NCI-H345 (cell line): ENCODE results near the gene PRKAA2.

Experiments used
- DNase-seq: peaks from one replicate; lab custom pipeline; 2025; lab: John Stamatoyannopoulos, UW

PRKAA2 gene

DNA sequence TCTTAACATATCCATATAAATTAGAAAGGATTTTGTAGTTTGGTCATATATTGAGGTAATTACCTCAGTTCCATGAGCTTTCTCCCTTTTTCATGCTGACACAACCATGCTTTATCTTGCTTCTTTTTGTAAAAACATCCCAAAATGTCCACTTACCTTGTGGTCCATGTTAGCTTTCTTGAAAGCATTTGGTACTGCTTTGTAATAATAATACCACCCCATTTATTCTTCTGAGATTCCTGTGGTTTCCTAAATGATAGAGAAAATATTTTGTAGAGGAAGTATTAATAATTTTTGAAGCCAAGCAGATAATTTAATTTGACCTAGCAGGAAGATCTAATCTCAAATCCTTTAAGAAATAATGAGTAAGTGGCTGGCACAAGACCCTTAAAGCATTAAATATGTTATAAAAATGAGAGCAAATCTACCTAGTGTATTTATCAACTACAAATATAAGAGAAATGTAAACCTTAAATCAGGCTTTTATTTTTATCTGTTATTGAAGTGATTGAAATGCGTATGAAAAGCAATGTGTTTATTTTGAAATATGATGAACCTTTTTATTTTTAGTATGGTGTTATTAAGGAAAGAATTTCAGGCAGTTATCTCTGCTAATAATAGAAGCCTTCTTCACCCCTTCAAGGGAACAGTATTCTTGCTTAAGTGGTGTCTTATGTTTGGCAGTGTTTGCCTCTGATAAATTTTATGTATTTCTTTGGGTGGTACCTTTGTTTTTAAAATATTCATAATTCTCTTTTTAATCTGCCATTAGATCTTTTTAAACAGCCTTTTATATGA, 9.2 kb downstream of the PRKAA2 start:
- no peak for DNase-seq

DNA sequence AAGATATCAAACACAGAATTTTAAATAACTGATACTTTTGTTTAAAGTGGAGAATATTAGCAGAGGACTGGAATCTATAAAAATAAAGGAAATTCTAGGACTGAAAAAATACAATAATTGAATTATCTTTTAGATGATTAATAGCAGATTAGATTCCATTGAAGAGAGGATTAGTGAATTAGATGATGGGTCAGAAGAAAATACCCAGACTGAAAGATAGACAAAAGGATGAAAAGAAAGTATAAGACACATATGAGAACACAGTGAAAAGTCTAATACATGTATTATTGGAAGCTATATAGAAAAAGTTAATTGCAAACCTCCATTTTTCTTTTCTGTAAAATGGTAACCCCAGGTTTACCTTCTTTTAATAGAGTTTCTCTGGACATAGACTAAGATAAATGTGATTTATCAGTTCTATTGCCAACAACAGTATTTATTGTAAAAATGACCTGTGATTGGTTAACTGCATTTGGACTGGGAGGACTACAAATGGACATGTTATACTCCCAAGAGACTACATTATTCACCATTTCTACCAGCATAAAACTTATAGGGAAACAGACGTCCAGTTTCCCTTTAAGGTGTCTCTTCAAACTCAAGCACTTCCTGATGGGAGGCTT, 11.0 kb downstream of the PRKAA2 start:
- no peak for DNase-seq

- DNase-seq, result no peak
These were observed 13.1 kb downstream of the PRKAA2 start for GRCh38 chr1:56658254-56658653.

DNA sequence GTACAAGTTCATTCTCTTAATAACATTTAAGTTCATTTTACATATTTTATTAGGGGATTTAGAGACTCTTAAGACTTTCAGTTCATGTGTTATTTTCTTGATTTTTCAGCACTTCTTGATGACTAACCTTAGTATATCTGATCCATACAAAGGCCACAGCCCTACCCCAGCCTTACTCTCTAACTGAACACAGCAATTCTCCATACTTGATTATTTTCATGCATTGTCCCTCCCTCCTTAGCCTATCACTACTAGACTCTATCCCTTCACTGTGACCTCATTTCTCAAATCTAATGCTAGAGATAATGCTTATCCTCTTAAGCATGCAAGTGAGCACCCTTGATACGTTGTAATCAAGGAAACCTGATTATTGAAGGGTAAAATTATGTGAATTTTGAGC, 15.2 kb downstream of the PRKAA2 start:
- DNase-seq, result no peak

DNA sequence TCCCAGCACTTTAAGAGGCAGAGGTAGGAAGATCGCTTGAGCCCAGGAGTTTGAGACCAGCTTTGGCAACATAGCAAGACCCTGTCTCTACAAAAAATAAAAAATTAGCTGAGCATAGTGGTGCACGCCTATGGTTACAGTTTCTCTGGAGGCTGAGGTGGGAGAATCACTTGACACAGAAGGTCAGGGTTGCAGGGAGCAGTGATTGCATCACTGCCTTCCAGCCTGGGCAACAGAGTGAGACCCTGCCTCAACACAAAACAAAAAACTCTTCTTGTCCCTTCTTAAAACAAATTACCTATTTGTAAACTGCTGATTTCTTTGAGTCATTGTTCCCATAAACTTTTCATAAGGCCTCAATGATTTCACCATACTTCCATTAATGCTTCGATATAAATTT, 18.7 kb downstream of the PRKAA2 start:
- no peak for DNase-seq

DNA sequence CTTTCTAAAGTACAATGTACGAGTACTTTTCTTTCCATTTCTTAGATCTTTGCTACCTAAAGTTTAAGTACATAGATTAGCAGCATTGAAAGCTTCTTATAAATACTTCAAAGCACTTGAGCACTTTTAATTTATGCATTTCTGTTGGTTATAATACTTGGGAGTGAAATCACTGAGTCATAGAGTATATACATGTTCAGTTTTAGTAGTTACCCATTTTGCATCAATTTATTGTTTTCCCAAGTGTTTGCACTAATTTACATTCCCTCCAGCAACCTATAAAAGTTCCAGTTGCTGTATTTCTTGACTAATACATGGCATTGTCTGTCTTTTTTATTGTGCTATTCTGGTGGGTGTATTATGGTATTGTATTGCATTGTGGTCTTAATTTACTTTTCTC, 20.3 kb downstream of the PRKAA2 start:
- DNase-seq, result no peak

- DNase-seq, result no peak
These were observed 21.0 kb downstream of the PRKAA2 start for GRCh38 chr1:56666112-56666608.

- no peak for DNase-seq
These were observed 25.2 kb downstream of the PRKAA2 start for GRCh38 chr1:56670350-56670749.

GRCh38 chr1:56671085-56671484, 26.0 kb downstream of the PRKAA2 start:
- DNase-seq, result no peak

- no peak for DNase-seq
These were observed 26.4 kb downstream of the PRKAA2 start for GRCh38 chr1:56671542-56671941.

- DNase-seq, result no peak
These were observed 27.5 kb downstream of the PRKAA2 start for GRCh38 chr1:56672579-56672978.

DNA sequence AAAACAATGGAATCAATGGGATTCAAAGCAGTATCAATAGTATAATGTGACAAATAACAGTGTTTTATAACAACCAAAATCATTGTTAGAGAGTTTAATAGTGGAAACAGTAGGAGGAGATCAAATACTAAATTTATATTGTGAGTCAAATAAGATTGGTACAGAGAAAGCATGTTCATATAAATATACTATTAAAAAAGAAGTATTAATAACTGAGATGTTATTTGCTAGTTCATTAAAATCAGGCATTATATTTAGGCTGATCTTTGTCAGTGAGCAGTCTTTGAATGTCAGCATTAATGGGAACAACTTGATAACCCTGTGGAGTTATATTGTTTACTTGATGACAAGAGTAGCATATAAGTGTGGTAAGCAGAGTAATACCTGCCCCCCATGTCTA, 30.6 kb downstream of the PRKAA2 start:
- no peak for DNase-seq

DNA sequence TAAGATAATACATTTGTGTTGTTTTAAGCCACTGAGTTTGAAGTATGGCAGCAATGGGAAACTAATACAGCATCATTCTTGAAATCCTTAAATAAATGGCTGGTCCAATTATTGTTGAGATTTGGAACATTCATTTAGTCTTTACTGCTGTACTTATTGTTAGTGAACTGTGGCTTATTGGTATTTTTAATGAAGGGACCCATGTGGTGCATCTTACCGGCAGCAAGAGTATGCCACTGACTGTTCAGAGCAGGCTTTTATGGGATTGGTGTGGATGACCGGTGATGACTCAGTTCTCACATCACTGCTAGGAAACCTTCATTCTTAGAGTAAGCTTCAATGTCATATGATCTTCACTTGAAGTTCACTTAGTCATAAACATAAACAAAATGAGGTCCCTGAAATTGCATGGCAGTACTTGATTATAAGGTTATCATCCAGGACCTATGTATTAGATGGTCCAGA, 31.5 kb downstream of the PRKAA2 start:
- no peak for DNase-seq

DNA sequence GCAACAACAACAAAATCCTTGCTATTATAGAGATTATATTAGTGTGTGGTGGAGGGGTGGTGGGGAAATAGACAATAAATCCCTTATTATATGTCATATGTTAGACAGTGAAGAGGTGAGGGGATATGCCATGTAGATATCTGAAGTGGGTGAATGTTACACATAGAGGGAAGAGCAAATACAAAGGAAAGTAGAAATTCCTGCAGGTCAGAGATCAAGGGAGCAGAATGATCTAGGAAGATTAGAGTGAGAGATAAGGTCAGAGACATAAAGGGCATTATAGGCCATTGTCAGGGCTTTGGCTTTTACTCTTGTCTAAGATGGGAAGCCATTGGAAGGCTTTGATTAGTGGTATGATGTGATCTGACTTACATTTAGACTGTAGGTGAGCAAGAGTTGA, 38.5 kb downstream of the PRKAA2 start:
- no peak for DNase-seq

GRCh38 chr1:56686169-56686568, 41.1 kb downstream of the PRKAA2 start:
- DNase-seq, result no peak

DNA sequence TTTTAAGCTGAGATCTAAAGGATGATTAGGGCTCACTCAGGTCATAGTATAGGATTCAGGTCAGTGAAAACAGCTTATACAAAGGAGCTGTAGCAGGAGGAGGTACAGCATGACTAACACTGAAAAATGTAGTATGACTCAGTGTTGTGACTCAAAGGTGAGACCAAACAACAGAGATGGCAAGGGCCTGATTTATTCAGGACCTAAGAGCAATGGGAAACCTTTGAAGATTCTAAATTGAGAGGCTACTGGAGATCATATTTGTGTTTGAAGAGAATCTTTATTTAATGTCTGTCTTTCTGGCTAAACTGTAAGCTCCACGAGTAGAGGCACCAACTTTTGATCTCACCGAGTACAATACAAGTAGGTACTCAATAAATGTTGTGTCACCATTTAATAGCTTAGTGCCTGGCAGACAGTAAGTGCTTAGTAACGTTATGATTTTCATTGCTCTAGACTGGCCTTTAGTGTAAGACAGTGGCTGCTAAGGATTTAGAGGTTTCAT, 43.5 kb downstream of the PRKAA2 start:
- no peak for DNase-seq

- no peak for DNase-seq
These were observed 51.5 kb downstream of the PRKAA2 start for GRCh38 chr1:56696663-56697062.

DNA sequence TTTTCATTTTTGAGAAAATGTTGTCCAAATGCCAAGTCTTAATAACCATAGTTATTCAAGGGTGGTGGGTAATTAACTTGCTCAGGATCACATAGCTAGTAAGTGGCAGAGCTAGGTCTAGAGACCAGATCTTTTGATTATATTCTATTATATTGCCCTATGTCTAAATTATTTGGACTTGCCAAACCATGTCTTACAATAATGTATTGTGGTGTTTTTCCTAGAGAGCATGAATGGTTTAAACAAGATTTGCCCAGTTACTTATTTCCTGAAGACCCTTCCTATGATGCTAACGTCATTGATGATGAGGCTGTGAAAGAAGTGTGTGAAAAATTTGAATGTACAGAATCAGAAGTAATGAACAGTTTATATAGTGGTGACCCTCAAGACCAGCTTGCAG, 58.6 kb downstream of the PRKAA2 start:
- DNase-seq, result no peak

GRCh38 chr1:56707379-56707778, 62.3 kb downstream of the PRKAA2 start:
- DNase-seq, result no peak

- peak; percentile 62 for DNase-seq
These were observed 64.3 kb downstream of the PRKAA2 start for GRCh38 chr1:56709269-56709880.

DNA sequence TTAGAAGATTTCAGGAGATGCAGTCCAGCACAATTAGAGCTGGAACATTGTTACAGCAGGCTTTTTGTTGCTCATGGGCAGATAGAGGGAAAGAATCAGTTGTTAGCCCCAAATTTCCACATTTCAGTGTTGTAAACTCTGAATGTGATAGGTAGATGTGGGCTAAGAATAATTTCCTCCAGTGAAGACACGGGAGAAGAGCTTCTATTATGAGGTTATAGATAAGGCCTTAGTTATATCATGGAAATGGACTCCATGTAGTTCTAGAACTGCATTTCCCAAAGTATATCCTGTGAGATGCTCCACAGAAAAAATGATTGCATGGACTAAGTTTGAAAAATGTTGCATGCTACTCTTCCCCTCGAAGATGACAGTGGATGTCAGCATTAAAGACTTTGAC, 64.9 kb downstream of the PRKAA2 start:
- DNase-seq, result no peak

- DNase-seq, result no peak
These were observed 65.5 kb downstream of the PRKAA2 start for GRCh38 chr1:56710646-56711045.

DNA sequence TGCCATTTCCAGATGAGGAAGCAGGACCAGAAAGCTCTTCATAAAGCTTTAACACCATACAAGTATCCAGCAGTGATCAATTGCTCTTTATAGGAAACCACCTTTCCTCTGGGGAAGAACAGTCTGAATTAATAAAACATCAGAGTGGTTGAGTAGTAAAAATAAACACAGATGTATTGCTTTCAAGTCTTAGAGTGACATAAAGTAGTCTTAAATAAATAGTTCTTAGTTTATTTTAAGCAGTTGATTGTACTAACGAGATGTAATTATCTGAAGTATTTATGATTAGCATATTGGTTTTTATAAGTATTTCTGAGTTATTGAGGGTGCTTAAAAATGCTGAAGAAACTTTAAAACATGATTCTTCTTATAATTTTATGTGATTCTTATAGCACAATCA, 67.0 kb downstream of the PRKAA2 start:
- no peak for DNase-seq
